ENCODE measurements around the gene GDF9.

DNA sequence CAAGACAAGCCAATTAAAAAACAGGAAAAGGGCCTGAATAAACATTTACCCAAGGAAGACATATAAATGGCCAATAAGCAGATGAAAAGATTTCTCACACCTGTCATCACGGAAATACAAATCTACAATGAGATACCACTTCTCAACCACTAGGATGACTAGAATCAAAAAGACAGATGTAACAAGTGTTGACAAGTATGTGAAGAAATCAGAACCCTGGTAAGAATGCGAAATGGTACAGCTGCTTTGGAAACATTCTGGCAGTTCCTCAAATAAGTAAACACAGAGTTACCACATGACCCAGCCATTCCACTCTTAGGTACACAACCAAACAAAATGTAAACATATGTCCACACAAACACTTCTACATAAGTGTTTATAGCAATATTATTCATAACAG, 39.7 kb upstream of the GDF9 start:
- peak; percentile 31; the same call in 1 of the 2 replicates for TF ChIP-seq CTCF (conservative IDR thresholded peaks at IDR 0.05; ENCODE audit: low read length)
- TF ChIP-seq EZH2phosphoT487 (IDR thresholded peaks at IDR 0.05; ENCODE audit: borderline replicate concordance, low read depth, low read length) = no peak

Measured in OCI-LY7 (cell line).